Stimulated activated effector memory CD8-positive, alpha-beta T cell treated with anti-CD3 and anti-CD28 coated beads, Interleukin-12 subunit alpha, Interleukin-12 subunit beta, amount 100 ng/mL, for 72 hours (primary cell): Measurements from ENCODE around the gene OR9A2.
A peak's percentile ranks its signal among the peaks of the same experiment; 100 is the strongest.

Source experiments
- ATAC-seq: fragments of 150-1000 bp; cut with Tn5 transposase; 2 replicates; pipeline ENCODE4 v1.10.0; 2021
- DNase-seq, 2 donors: peaks; one replicate each; pipeline ENCODE4 v3.0.0; 2021 to 2022; ENCODE audit warnings: low spot score in 2 of 2
- H3K27ac Mint-ChIP-seq: one replicate; pipeline ENCODE4 v1.8.0; 2022; ENCODE audit warnings: mild to moderate bottlenecking, mixed read lengths
- H3K36me3 Mint-ChIP-seq: one replicate; pipeline ENCODE4 v1.8.0; 2022; ENCODE audit warnings: mild to moderate bottlenecking, mixed read lengths
- H3K4me1 Mint-ChIP-seq: one replicate; pipeline ENCODE4 v1.8.0; 2022; ENCODE audit warnings: mixed read lengths
- H3K4me3 Mint-ChIP-seq: one replicate; pipeline ENCODE4 v1.8.0; 2022; ENCODE audit warnings: mild to moderate bottlenecking, mixed read lengths
- H3K9me3 Mint-ChIP-seq: one replicate; pipeline ENCODE4 v1.8.0; 2022; ENCODE audit warnings: mixed read lengths

OR9A2 gene

GRCh38 chr7:143027032-143027431 lies at the start of gene OR9A2:
OR9A2 (minus strand) TSS chr7:143027132; CDS start chr7:143027132, 0 bp downstream.
- Mint-ChIP-seq H3K4me1 (no peaks in the 10 kb centered on the region), H3K36me3 (no peaks in the 10 kb centered on the region)
- DNase-seq, result no peak

GRCh38 chr7:143074141-143074540 lies 47.2 kb upstream of the OR9A2 start:
- no peak overlapping the region for H3K4me3 Mint-ChIP-seq
- no peaks in the 10 kb centered on the region for H3K36me3 Mint-ChIP-seq
- no peaks in the 10 kb centered on the region for H3K4me1 Mint-ChIP-seq
- no peak overlapping the region for H3K27ac Mint-ChIP-seq
- DNase-seq (no peak), ATAC-seq (no peak)
- no peaks in the 10 kb centered on the region for H3K9me3 Mint-ChIP-seq

More at GRCh38 chr7:143027032-143027431, at the start of gene OR9A2:
- ATAC-seq, result no peak
- H3K27ac Mint-ChIP-seq, result no peak within 1 kb of the TSS
- H3K9me3 Mint-ChIP-seq, result no peaks in the 10 kb centered on the region
- no peak within 1 kb of the TSS for H3K4me3 Mint-ChIP-seq

- H3K4me3 Mint-ChIP-seq, result no peak overlapping the region
- no peak overlapping the region for H3K27ac Mint-ChIP-seq
- no peaks in the 10 kb centered on the region for H3K4me1 Mint-ChIP-seq
- no peaks in the 10 kb centered on the region for H3K9me3 Mint-ChIP-seq
- ATAC-seq (no peak), DNase-seq (no peak)
- no peaks in the 10 kb centered on the region for H3K36me3 Mint-ChIP-seq
Observed at GRCh38 chr7:143073556-143073955, 46.6 kb upstream of the OR9A2 start.

GRCh38 chr7:143069912-143070500 lies 43.1 kb upstream of the OR9A2 start:
- Mint-ChIP-seq H3K4me1 (no peaks in the 10 kb centered on the region), H3K36me3 (no peaks in the 10 kb centered on the region), H3K27ac (no peak overlapping the region), H3K9me3 (no peaks in the 10 kb centered on the region), H3K4me3 (no peak overlapping the region)
- peak; percentile 36 for ATAC-seq
- DNase-seq, result no peak

- ATAC-seq (peak; percentile 24), DNase-seq (no peak)
- H3K9me3 Mint-ChIP-seq, result no peaks in the 10 kb centered on the region
- no peaks in the 10 kb centered on the region for H3K4me1 Mint-ChIP-seq
- H3K4me3 Mint-ChIP-seq, result no peak overlapping the region
- no peak overlapping the region for H3K27ac Mint-ChIP-seq
- no peaks in the 10 kb centered on the region for H3K36me3 Mint-ChIP-seq
Observed at GRCh38 chr7:143068446-143068845, 41.5 kb upstream of the OR9A2 start.

- Mint-ChIP-seq H3K27ac (no peak overlapping the region), H3K9me3 (no peaks in the 10 kb centered on the region), H3K36me3 (no peaks in the 10 kb centered on the region), H3K4me1 (no peaks in the 10 kb centered on the region), H3K4me3 (no peak overlapping the region)
- ATAC-seq (no peak), DNase-seq (no peak)
Observed at GRCh38 chr7:143063741-143064140, 36.8 kb upstream of the OR9A2 start.

- H3K36me3 Mint-ChIP-seq, result no peaks in the 10 kb centered on the region
- no peak overlapping the region for H3K27ac Mint-ChIP-seq
- H3K4me3 Mint-ChIP-seq, result no peak overlapping the region
- no peaks in the 10 kb centered on the region for H3K4me1 Mint-ChIP-seq
- ATAC-seq (no peak), DNase-seq (no peak)
- H3K9me3 Mint-ChIP-seq, result no peaks in the 10 kb centered on the region
Observed at GRCh38 chr7:143055754-143056153, 28.8 kb upstream of the OR9A2 start.

- no peaks in the 10 kb centered on the region for H3K9me3 Mint-ChIP-seq
- no peaks in the 10 kb centered on the region for H3K36me3 Mint-ChIP-seq
- H3K27ac Mint-ChIP-seq, result no peak overlapping the region
- no peaks in the 10 kb centered on the region for H3K4me1 Mint-ChIP-seq
- DNase-seq, result no peak
- no peak overlapping the region for H3K4me3 Mint-ChIP-seq
- ATAC-seq, result no peak
Observed at GRCh38 chr7:143054621-143055020, 27.7 kb upstream of the OR9A2 start.

GRCh38 chr7:143052041-143052440 lies 25.1 kb upstream of the OR9A2 start, which contains the start of gene OR6V1:
OR6V1 (plus strand) TSS chr7:143052341; CDS start chr7:143052341, 0 bp downstream.
- no peaks in the 10 kb centered on the region for H3K9me3 Mint-ChIP-seq
- no peaks in the 10 kb centered on the region for H3K4me1 Mint-ChIP-seq
- ATAC-seq (no peak), DNase-seq (no peak)
- H3K4me3 Mint-ChIP-seq, result no peak within 1 kb of the TSS
- no peak within 1 kb of the TSS for H3K27ac Mint-ChIP-seq
- H3K36me3 Mint-ChIP-seq, result no peaks in the 10 kb centered on the region

GRCh38 chr7:143050931-143051330 lies 24.0 kb upstream of the OR9A2 start:
- DNase-seq (no peak), ATAC-seq (no peak)
- H3K4me1 Mint-ChIP-seq, result no peaks in the 10 kb centered on the region
- no peak overlapping the region for H3K4me3 Mint-ChIP-seq
- H3K27ac Mint-ChIP-seq, result no peak overlapping the region
- H3K9me3 Mint-ChIP-seq, result no peaks in the 10 kb centered on the region
- H3K36me3 Mint-ChIP-seq, result no peaks in the 10 kb centered on the region

- no peak for DNase-seq
- ATAC-seq, result no peak
- H3K4me3 Mint-ChIP-seq, result no peak overlapping the region
- H3K4me1 Mint-ChIP-seq, result no peaks in the 10 kb centered on the region
- no peaks in the 10 kb centered on the region for H3K36me3 Mint-ChIP-seq
- no peak overlapping the region for H3K27ac Mint-ChIP-seq
- no peaks in the 10 kb centered on the region for H3K9me3 Mint-ChIP-seq
Observed at GRCh38 chr7:143049362-143049761, 22.4 kb upstream of the OR9A2 start.

GRCh38 chr7:143048827-143049226 lies 21.9 kb upstream of the OR9A2 start:
- Mint-ChIP-seq H3K9me3 (no peaks in the 10 kb centered on the region), H3K4me1 (no peaks in the 10 kb centered on the region), H3K4me3 (no peak overlapping the region), H3K36me3 (no peaks in the 10 kb centered on the region), H3K27ac (no peak overlapping the region)
- peak; percentile 58 for ATAC-seq
- no peak for DNase-seq

GRCh38 chr7:143047326-143047725 lies 20.4 kb upstream of the OR9A2 start:
- DNase-seq (no peak), ATAC-seq (no peak)
- no peaks in the 10 kb centered on the region for H3K36me3 Mint-ChIP-seq
- H3K4me1 Mint-ChIP-seq, result no peaks in the 10 kb centered on the region
- H3K9me3 Mint-ChIP-seq, result no peaks in the 10 kb centered on the region
- H3K4me3 Mint-ChIP-seq, result no peak overlapping the region
- H3K27ac Mint-ChIP-seq, result no peak overlapping the region

GRCh38 chr7:143046426-143046851 lies 19.5 kb upstream of the OR9A2 start:
- no peaks in the 10 kb centered on the region for H3K9me3 Mint-ChIP-seq
- H3K4me3 Mint-ChIP-seq, result no peak overlapping the region
- no peaks in the 10 kb centered on the region for H3K4me1 Mint-ChIP-seq
- no peak for DNase-seq
- H3K27ac Mint-ChIP-seq, result no peak overlapping the region
- ATAC-seq, result no peak
- H3K36me3 Mint-ChIP-seq, result no peaks in the 10 kb centered on the region

- no peaks in the 10 kb centered on the region for H3K4me1 Mint-ChIP-seq
- H3K4me3 Mint-ChIP-seq, result no peak overlapping the region
- H3K9me3 Mint-ChIP-seq, result no peaks in the 10 kb centered on the region
- H3K27ac Mint-ChIP-seq, result no peak overlapping the region
- H3K36me3 Mint-ChIP-seq, result no peaks in the 10 kb centered on the region
- DNase-seq (no peak), ATAC-seq (no peak)
Observed at GRCh38 chr7:143043391-143043790, 16.5 kb upstream of the OR9A2 start.

- no peak overlapping the region for H3K4me3 Mint-ChIP-seq
- ATAC-seq (no peak), DNase-seq (no peak)
- H3K9me3 Mint-ChIP-seq, result no peaks in the 10 kb centered on the region
- H3K4me1 Mint-ChIP-seq, result no peaks in the 10 kb centered on the region
- H3K27ac Mint-ChIP-seq, result no peak overlapping the region
- H3K36me3 Mint-ChIP-seq, result no peaks in the 10 kb centered on the region
Observed at GRCh38 chr7:143042790-143043271, 15.9 kb upstream of the OR9A2 start.
